Loucy (cell line): ENCODE results near the gene NBEA.

Experiments
- H2AFZ ChIP-seq: fragments of 200-600 bp; sonication (generic); 2 replicates; pipeline ENCODE4 v1.6.0; 2016; ENCODE audit warnings: antibody characterized with exemption, mild to moderate bottlenecking, low read length, moderate library complexity
- H3F3A ChIP-seq: fragments of 200-600 bp; 2 replicates; pipeline ENCODE4 v1.6.0; 2016; ENCODE audit warnings: antibody characterized with exemption, low read depth, mild to moderate bottlenecking
- H3K27me3 ChIP-seq: fragments of 200-600 bp; sonication (generic); 2 replicates; pipeline ENCODE4 v1.6.1; 2014; ENCODE audit warnings: low read length, mild to moderate bottlenecking; ENCODE audit not compliant: insufficient read depth, poor library complexity, severe bottlenecking
- H3K36me3 ChIP-seq: fragments of 200-600 bp; sonication (generic); 2 replicates; pipeline ENCODE4 v1.6.1; 2016; ENCODE audit warnings: low read length; ENCODE audit not compliant: insufficient read depth
- H3K4me1 ChIP-seq: fragments of 200-600 bp; sonication (generic); 2 replicates; pipeline ENCODE4 v1.5.1; 2014; ENCODE audit warnings: low read length, mild to moderate bottlenecking; ENCODE audit not compliant: insufficient read depth, poor library complexity, severe bottlenecking
- H3K4me2 ChIP-seq: fragments of 200-600 bp; sonication (generic); 2 replicates; pipeline ENCODE4 v1.6.0; 2014; ENCODE audit warnings: antibody characterized with exemption, low read length, low read depth, mild to moderate bottlenecking; ENCODE audit not compliant: poor library complexity, severe bottlenecking
- H3K4me3 ChIP-seq: fragments of 200-600 bp; sonication (generic); 2 replicates; pipeline ENCODE4 v1.5.1; 2014; ENCODE audit warnings: low read length, mild to moderate bottlenecking, mixed read lengths; ENCODE audit not compliant: poor library complexity, severe bottlenecking
- H3K79me2 ChIP-seq: fragments of 200-600 bp; sonication (generic); 2 replicates; pipeline ENCODE4 v1.6.1; 2014; ENCODE audit warnings: low read length; ENCODE audit not compliant: insufficient read depth
- H3K9ac ChIP-seq: fragments of 200-600 bp; sonication (generic); 2 replicates; pipeline ENCODE4 v1.6.0; 2014; ENCODE audit warnings: mild to moderate bottlenecking, low read depth, low read length, moderate library complexity; ENCODE audit not compliant: poor library complexity, severe bottlenecking
- H3K9me2 ChIP-seq: fragments of 200-600 bp; sonication (generic); replicated peaks from 2 replicates; pipeline ENCODE4 v1.6.1; 2016; ENCODE audit warnings: low read depth, low read length, mixed read lengths
- H3K9me3 ChIP-seq: fragments of 200-600 bp; sonication (generic); 2 replicates; pipeline ENCODE4 v1.6.1; 2014; ENCODE audit warnings: mild to moderate bottlenecking, antibody characterized with exemption, low read length, low read depth; ENCODE audit not compliant: insufficient read depth
- H4K20me1 ChIP-seq: fragments of 200-600 bp; sonication (generic); 2 replicates; pipeline ENCODE4 v1.6.0; 2014; ENCODE audit warnings: antibody characterized with exemption, low read length, mild to moderate bottlenecking; ENCODE audit not compliant: insufficient read depth, poor library complexity, severe bottlenecking
- EZH2phosphoT487 ChIP-seq: fragments of 200-600 bp; IDR thresholded peaks from 2 replicates; pipeline ENCODE4 v1.6.1; 2018; ENCODE audit warnings: antibody characterized with exemption, mild to moderate bottlenecking, moderate library complexity, borderline replicate concordance
- TF ChIP-seq, protein P1 (sequence below): fragments of 200-600 bp; sonication (generic); conservative IDR thresholded peaks from 2 replicates; pipeline ENCODE4 v1.5.1; 2014; ENCODE audit warnings: mild to moderate bottlenecking, antibody characterized with exemption, low read length

The NBEA gene

DNA sequence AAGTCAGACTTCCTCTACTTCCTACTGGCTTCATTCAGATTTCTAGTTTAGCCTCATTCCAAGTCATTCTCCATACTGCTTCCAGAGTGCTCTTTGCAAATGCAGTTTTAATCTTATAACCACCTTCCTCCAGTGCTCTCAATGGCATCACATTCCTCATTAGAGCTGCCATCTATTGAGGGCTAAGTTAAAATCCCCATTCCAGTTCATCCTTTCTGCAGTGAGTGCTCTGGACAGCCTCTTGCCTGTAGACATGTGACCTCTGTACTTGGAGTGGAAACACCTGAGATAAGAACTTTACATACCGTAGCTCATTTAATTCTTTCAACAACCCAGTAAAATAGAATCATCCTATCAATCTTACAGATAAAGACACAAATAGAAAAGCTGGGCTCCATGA is 592.3 kb downstream of the NBEA start:
- Histone ChIP-seq H3K4me1 (peaks cover 12% of the 10 kb centered on the region), H3K9me3 (no peaks in the 10 kb centered on the region), H3K9ac (no peak overlapping the region), H3K27me3 (no peaks in the 10 kb centered on the region), H3K36me3 (no peaks in the 10 kb centered on the region), H3K79me2 (no peaks in the 10 kb centered on the region), H3F3A (no peaks in the 10 kb centered on the region), H4K20me1 (no peaks in the 10 kb centered on the region), H3K4me3 (no peak overlapping the region), H2AFZ (no peak overlapping the region), H3K9me2 (no peaks in the 10 kb centered on the region), H3K4me2 (no peak overlapping the region)
- TF ChIP-seq, protein P1, sequence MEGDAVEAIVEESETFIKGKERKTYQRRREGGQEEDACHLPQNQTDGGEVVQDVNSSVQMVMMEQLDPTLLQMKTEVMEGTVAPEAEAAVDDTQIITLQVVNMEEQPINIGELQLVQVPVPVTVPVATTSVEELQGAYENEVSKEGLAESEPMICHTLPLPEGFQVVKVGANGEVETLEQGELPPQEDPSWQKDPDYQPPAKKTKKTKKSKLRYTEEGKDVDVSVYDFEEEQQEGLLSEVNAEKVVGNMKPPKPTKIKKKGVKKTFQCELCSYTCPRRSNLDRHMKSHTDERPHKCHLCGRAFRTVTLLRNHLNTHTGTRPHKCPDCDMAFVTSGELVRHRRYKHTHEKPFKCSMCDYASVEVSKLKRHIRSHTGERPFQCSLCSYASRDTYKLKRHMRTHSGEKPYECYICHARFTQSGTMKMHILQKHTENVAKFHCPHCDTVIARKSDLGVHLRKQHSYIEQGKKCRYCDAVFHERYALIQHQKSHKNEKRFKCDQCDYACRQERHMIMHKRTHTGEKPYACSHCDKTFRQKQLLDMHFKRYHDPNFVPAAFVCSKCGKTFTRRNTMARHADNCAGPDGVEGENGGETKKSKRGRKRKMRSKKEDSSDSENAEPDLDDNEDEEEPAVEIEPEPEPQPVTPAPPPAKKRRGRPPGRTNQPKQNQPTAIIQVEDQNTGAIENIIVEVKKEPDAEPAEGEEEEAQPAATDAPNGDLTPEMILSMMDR: no peak
- no peak for TF ChIP-seq EZH2phosphoT487

DNA sequence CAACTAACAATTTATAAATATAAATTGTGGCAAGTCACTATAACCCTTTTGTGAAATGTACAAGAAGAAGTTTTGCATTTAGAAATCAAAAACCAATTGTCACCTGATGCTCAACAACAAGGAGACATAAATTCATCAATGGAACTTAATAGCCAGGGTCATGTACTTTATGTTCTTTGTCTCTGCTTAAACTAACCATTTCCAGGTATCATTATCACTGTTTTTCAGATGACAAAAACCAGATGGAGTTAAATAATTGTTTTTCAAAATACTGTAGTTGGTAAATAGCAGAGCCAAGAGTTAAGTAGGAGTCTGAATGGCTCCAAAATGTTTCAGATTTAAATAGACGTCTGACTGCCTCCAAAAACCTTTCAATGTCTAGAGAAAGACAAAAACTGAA is 606.7 kb downstream of the NBEA start:
- Histone ChIP-seq H3K4me3 (no peak overlapping the region), H3K9me3 (no peaks in the 10 kb centered on the region), H3K9ac (no peak overlapping the region), H4K20me1 (no peaks in the 10 kb centered on the region), H3K79me2 (no peaks in the 10 kb centered on the region), H3K27me3 (no peaks in the 10 kb centered on the region), H3K4me2 (no peak overlapping the region), H3F3A (no peaks in the 10 kb centered on the region), H2AFZ (no peak overlapping the region), H3K36me3 (no peaks in the 10 kb centered on the region), H3K4me1 (peaks cover 11% of the 10 kb centered on the region), H3K9me2 (no peaks in the 10 kb centered on the region)
- TF ChIP-seq EZH2phosphoT487: no peak
- TF ChIP-seq, protein P1: no peak

DNA sequence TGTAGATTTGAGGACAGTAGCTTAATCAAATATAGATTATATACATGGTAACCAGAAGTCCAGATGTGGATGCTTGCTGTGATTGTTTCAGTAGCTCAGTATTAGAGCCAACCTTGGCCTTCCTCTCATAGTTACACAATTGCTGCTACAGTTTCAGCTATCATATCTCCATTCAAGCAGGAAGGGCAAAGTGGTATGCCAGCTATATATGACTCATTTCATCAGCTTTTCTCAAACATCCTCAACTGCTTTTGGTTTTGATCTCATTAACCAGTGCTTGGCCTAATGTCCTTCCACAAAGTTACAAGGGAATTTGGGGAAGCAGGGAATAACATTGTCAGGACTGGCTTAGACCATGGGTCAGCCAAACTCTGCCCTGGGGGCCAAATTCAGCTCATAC is 607.4 kb downstream of the NBEA start:
- Histone ChIP-seq H2AFZ (no peak overlapping the region), H4K20me1 (no peaks in the 10 kb centered on the region), H3F3A (no peaks in the 10 kb centered on the region), H3K9ac (no peak overlapping the region), H3K9me2 (no peaks in the 10 kb centered on the region), H3K36me3 (no peaks in the 10 kb centered on the region), H3K4me3 (no peak overlapping the region), H3K79me2 (no peaks in the 10 kb centered on the region), H3K9me3 (no peaks in the 10 kb centered on the region), H3K4me2 (no peak overlapping the region), H3K4me1 (peaks cover 8% of the 10 kb centered on the region), H3K27me3 (no peaks in the 10 kb centered on the region)
- TF ChIP-seq, protein P1: no peak
- TF ChIP-seq EZH2phosphoT487: no peak
